ENCODE data around the gene CACHD1. TPM values are rescaled to one million over a fixed set of nuclear protein-coding genes. Genes with fewer than 3 reads are reported as not detected.

Gene CACHD1
- total and polyA plus RNA-seq, 4 donors: 4.7 to 49.6 (median 12.5) TPM

DNA sequence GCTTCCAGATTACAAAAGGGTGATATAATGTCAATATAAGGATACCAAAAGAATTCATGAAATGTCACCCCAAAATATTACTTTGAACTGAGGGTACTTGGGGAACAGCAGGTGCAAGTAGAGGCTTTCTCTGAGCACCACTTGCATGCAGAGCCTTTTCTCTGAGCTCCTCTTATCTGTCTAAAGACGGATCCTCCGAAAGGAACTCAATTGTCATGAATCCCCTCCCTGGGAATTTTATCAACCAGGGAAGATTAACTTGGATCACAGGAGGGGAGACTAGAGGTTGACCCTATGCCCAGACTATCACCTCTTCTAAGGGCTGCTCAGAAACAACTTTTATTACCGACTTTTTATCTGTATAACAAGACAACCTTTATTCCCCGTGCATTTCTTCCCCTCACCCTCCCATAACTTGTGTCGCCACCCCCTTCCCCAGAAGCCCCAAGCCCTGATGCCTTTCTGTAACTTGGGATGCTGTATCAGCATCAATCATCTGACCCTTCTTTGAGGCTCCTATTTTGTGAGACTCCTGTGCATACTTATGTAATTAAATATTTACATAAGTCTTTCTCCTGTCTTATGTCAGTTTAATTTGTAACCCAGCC is 94.1 kb downstream of the CACHD1 start:
- Histone ChIP-seq H3K36me3 (ENCODE audit: control insufficient read depth in 4 of 4, insufficient read depth in 4 of 4, low read length in 4 of 4) (peaks cover 0 to 4% (median 0%) of the 10 kb centered on the region in 4 donors), H3K9me3 (ENCODE audit: control insufficient read depth in 4 of 4, insufficient read depth in 3 of 4, low read length in 3 of 4) (no peaks in the 10 kb centered on the region), H3K27me3 (ENCODE audit: control insufficient read depth in 3 of 3, insufficient read depth in 3 of 3, low read length in 2 of 3) (no peaks in the 10 kb centered on the region), H3K9ac (ENCODE audit: insufficient read depth in 1 of 2, low read length in 2 of 2) (no peak overlapping the region), H3K4me1 (ENCODE audit: control insufficient read depth in 5 of 5, insufficient read depth in 5 of 5, low read length in 5 of 5) (peaks cover 0 to 28% (median 4%) of the 10 kb centered on the region in 5 donors), H3K4me3 (no peak overlapping the region), H3K27ac (ENCODE audit: low read depth in 1 of 2, low read length in 1 of 2) (no peak overlapping the region)
- DNase-seq: no peak
- TF ChIP-seq, protein P1, sequence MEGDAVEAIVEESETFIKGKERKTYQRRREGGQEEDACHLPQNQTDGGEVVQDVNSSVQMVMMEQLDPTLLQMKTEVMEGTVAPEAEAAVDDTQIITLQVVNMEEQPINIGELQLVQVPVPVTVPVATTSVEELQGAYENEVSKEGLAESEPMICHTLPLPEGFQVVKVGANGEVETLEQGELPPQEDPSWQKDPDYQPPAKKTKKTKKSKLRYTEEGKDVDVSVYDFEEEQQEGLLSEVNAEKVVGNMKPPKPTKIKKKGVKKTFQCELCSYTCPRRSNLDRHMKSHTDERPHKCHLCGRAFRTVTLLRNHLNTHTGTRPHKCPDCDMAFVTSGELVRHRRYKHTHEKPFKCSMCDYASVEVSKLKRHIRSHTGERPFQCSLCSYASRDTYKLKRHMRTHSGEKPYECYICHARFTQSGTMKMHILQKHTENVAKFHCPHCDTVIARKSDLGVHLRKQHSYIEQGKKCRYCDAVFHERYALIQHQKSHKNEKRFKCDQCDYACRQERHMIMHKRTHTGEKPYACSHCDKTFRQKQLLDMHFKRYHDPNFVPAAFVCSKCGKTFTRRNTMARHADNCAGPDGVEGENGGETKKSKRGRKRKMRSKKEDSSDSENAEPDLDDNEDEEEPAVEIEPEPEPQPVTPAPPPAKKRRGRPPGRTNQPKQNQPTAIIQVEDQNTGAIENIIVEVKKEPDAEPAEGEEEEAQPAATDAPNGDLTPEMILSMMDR (IDR thresholded peaks at IDR 0.05; ENCODE audit: control extremely low read depth, extremely low read depth): no peak
- ATAC-seq (ENCODE audit: insufficient read depth, low FRiP score): no peak
- WGBS, 2 donors: 88 to 92% methylated on average over 5 of the region's 5 CpGs

DNA sequence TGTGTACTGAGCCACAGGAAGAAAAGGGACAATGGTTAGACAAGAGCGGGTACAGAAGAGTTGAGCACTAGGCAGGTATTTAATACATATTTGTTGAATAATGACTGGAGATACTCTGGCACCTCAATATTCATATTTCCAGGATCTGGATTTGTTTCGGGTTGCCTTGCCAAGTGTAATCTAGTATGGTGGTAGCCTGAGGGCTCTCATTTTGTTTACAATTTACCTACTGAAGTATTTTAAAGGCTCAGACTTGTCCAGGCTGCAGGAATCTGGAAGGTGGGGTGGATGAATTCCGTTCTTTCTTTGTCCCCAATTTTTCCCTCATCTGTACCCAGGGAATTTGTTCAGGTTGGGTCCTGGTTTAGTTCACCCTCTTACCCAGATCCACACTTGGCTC is 95.0 kb downstream of the CACHD1 start:
- H3K27me3 ChIP-seq (ENCODE audit: control insufficient read depth in 3 of 3, insufficient read depth in 3 of 3, low read length in 2 of 3): no peaks in the 10 kb centered on the region
- no peaks in the 10 kb centered on the region for H3K36me3 ChIP-seq (ENCODE audit: control insufficient read depth in 4 of 4, insufficient read depth in 4 of 4, low read length in 4 of 4)
- H3K9ac ChIP-seq (ENCODE audit: insufficient read depth in 1 of 2, low read length in 2 of 2): no peak overlapping the region
- peaks cover 0 to 36% (median 4%) of the 10 kb centered on the region in 5 donors for H3K4me1 ChIP-seq (ENCODE audit: control insufficient read depth in 5 of 5, insufficient read depth in 5 of 5, low read length in 5 of 5)
- no peak overlapping the region for H3K27ac ChIP-seq (ENCODE audit: low read depth in 1 of 2, low read length in 1 of 2)
- ATAC-seq (ENCODE audit: insufficient read depth, low FRiP score) (no peak), DNase-seq (no peak)
- H3K4me3 ChIP-seq: no peak overlapping the region
- WGBS, 2 donors: 64 to 90% methylated on average over 3 of the region's 3 CpGs
- H3K9me3 ChIP-seq (ENCODE audit: control insufficient read depth in 4 of 4, insufficient read depth in 3 of 4, low read length in 3 of 4): no peaks in the 10 kb centered on the region
- TF ChIP-seq, protein P1 (IDR thresholded peaks at IDR 0.05; ENCODE audit: control extremely low read depth, extremely low read depth): no peak

DNA sequence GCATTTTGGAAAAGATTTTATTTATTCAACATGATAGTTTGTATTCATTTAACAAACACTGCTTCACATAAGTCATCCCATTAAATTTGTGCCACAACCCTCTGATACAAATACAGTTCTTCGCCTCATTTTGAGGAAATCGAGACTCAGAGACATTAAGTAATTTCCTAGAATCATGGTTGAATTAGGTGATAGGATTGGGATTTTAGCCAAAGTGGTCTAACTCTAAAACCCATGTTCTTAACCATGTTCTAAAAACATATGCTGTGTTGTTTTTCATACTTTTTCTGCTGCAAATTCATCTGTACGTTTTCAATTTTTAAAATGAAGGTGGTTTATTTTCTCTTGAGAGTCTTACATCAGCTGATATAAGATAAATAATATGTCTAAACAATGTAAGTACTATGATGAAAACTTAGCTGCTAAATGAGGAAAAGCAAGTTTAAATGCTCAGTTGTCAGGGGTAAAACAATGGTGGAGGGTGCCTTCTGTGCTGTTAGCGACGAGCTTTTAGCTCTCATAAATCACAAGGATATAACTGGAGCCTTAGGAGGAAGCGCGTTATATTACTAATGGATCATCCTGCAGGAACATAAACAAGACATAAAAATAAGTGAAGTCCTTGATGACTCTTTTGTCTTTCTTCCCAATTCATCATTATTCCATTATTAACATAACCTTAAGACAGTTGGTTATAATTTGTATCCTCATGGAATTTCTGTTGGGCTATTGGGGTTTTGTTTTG is 97.7 kb downstream of the CACHD1 start:
- no peaks in the 10 kb centered on the region for H3K27me3 ChIP-seq (ENCODE audit: control insufficient read depth in 3 of 3, insufficient read depth in 3 of 3, low read length in 2 of 3)
- ATAC-seq (ENCODE audit: insufficient read depth, low FRiP score): no peak
- no peak overlapping the region for H3K9ac ChIP-seq (ENCODE audit: insufficient read depth in 1 of 2, low read length in 2 of 2)
- peak in 2 of 3 donors; percentile 79 to 83 for DNase-seq
- no peak overlapping the region for H3K27ac ChIP-seq (ENCODE audit: low read depth in 1 of 2, low read length in 1 of 2)
- TF ChIP-seq, protein P1 (IDR thresholded peaks at IDR 0.05; ENCODE audit: control extremely low read depth, extremely low read depth): no peak
- H3K4me3 ChIP-seq: no peak overlapping the region
- H3K36me3 ChIP-seq (ENCODE audit: control insufficient read depth in 4 of 4, insufficient read depth in 4 of 4, low read length in 4 of 4): no peaks in the 10 kb centered on the region
- H3K9me3 ChIP-seq (ENCODE audit: control insufficient read depth in 4 of 4, insufficient read depth in 3 of 4, low read length in 3 of 4): no peaks in the 10 kb centered on the region
- WGBS, 2 donors: 59% methylated on average over 7 of the region's 7 CpGs
- peaks cover 0 to 61% (median 11%) of the 10 kb centered on the region in 5 donors for H3K4me1 ChIP-seq (ENCODE audit: control insufficient read depth in 5 of 5, insufficient read depth in 5 of 5, low read length in 5 of 5)

Data from lung (tissue), 12 donors.